ENCODE results near the gene ZNF92.
"Not testable (repeated sequence)": the region's sequence is repeated elsewhere in the genome, so short reads cannot be mapped to it uniquely, and the experiment has no call there.

Gene ZNF92

GRCh38 chr7:65429642-65430343, 56.1 kb downstream of the ZNF92 start:
- no peak for DNase-seq

- no peak for DNase-seq
Measured at GRCh38 chr7:65430344-65431186, 56.9 kb downstream of the ZNF92 start.

GRCh38 chr7:65434307-65434706, 60.7 kb downstream of the ZNF92 start:
- no peak for DNase-seq

- no peak for DNase-seq
Measured at GRCh38 chr7:65436163-65436562, 62.5 kb downstream of the ZNF92 start.

GRCh38 chr7:65438598-65438997, 64.9 kb downstream of the ZNF92 start:
- DNase-seq, result no peak

- no peak for DNase-seq
Measured at GRCh38 chr7:65441010-65441409, 67.4 kb downstream of the ZNF92 start.

GRCh38 chr7:65444205-65444842, 70.7 kb downstream of the ZNF92 start:
- no peak for DNase-seq

- no peak for DNase-seq
Measured at GRCh38 chr7:65444899-65445823, 71.5 kb downstream of the ZNF92 start.

- DNase-seq, result not testable (repeated sequence)
Measured at GRCh38 chr7:65447041-65447440, 73.4 kb downstream of the ZNF92 start.

- no peak for DNase-seq
Measured at GRCh38 chr7:65448816-65449504, 75.3 kb downstream of the ZNF92 start.

GRCh38 chr7:65449505-65449852, 75.8 kb downstream of the ZNF92 start:
- DNase-seq, result no peak

All from CD4-positive, alpha-beta T cell treated with Interleukin-10 for 1 hour (primary cell).